ENCODE measurements around the gene NEU4.

The NEU4 gene

GRCh38 chr2:241853651-241854341 lies 44.8 kb downstream of the NEU4 start:
- DNase-seq: no peak

- DNase-seq: no peak
Measured at GRCh38 chr2:241854342-241855244, 45.6 kb downstream of the NEU4 start.

GRCh38 chr2:241855245-241855887 lies 46.4 kb downstream of the NEU4 start:
- no peak for DNase-seq

GRCh38 chr2:241855888-241856422 lies 47.0 kb downstream of the NEU4 start:
- DNase-seq: no peak

- DNase-seq: no peak
Measured at GRCh38 chr2:241857041-241857541, 48.1 kb downstream of the NEU4 start.

- DNase-seq: no peak
Measured at GRCh38 chr2:241857572-241858121, 48.7 kb downstream of the NEU4 start.

- DNase-seq: no peak
Measured at GRCh38 chr2:241858206-241859016, 49.4 kb downstream of the NEU4 start, which contains the start of gene PDCD1. PDCD1 (minus strand) TSS chr2:241858894; CDS start chr2:241858838, 56 bp downstream.

- DNase-seq: no peak
Measured at GRCh38 chr2:241859017-241859435, 50.0 kb downstream of the NEU4 start.

GRCh38 chr2:241859436-241860183 lies 50.6 kb downstream of the NEU4 start:
- no peak for DNase-seq

- DNase-seq: no peak
Measured at GRCh38 chr2:241860184-241861078, 51.4 kb downstream of the NEU4 start.

- DNase-seq: no peak
Measured at GRCh38 chr2:241861264-241861663, 52.3 kb downstream of the NEU4 start.

- no peak for DNase-seq
Measured at GRCh38 chr2:241862093-241862492, 53.1 kb downstream of the NEU4 start.

GRCh38 chr2:241862775-241863535 lies 54.0 kb downstream of the NEU4 start:
- no peak for DNase-seq

GRCh38 chr2:241863536-241863954 lies 54.6 kb downstream of the NEU4 start:
- no peak for DNase-seq

- no peak for DNase-seq
Measured at GRCh38 chr2:241864168-241864849, 55.3 kb downstream of the NEU4 start.

GRCh38 chr2:241864850-241865213 lies 55.8 kb downstream of the NEU4 start:
- DNase-seq: no peak

GRCh38 chr2:241865416-241865956 lies 56.5 kb downstream of the NEU4 start:
- DNase-seq: no peak
